Measurements from ENCODE around the gene C4orf54.

The C4orf54 gene

GRCh38 chr4:99608417-99608816 is 49.2 kb downstream of the C4orf54 start:
- no peak overlapping the region for H3K9ac ChIP-seq (ENCODE audit: low read depth in 1 of 2, low read length in 2 of 2)

More at GRCh38 chr4:99608417-99608816, 49.2 kb downstream of the C4orf54 start:
- Histone ChIP-seq H3K4me3 (ENCODE audit: low read length in 2 of 2) (no peak overlapping the region), H3K36me3 (ENCODE audit: control insufficient read depth in 2 of 2, insufficient read depth in 2 of 2, low read length in 2 of 2) (no peaks in the 10 kb centered on the region), H3K4me1 (ENCODE audit: control insufficient read depth in 2 of 2, insufficient read depth in 2 of 2, low read length in 2 of 2) (no peaks in the 10 kb centered on the region), H3K9me3 (ENCODE audit: control insufficient read depth in 2 of 2, low read length in 2 of 2) (no peaks in the 10 kb centered on the region), H3K27me3 (ENCODE audit: control insufficient read depth in 2 of 2, insufficient read depth in 2 of 2, low read length in 2 of 2) (no peaks in the 10 kb centered on the region), H3K27ac (ENCODE audit: low read depth in 2 of 2, low read length in 2 of 2) (no peak overlapping the region)
